B cell (primary cell): ENCODE results near the gene RFWD3.

Source experiments
- EZH2 ChIP-seq: IDR thresholded peaks from 2 replicates; pipeline ENCODE4 v1.6.1; 2012; ENCODE audit warnings: borderline replicate concordance, low read depth, mild to moderate bottlenecking, moderate library complexity, low read length; ENCODE audit not compliant: insufficient read depth, poor library complexity, severe bottlenecking
- TF ChIP-seq, protein P1 (sequence below): fragments of 200-600 bp; IDR thresholded peaks from one replicate; pipeline ENCODE4 v1.8.0; 2022; ENCODE audit warnings: antibody characterized with exemption, mild to moderate bottlenecking

DNA sequence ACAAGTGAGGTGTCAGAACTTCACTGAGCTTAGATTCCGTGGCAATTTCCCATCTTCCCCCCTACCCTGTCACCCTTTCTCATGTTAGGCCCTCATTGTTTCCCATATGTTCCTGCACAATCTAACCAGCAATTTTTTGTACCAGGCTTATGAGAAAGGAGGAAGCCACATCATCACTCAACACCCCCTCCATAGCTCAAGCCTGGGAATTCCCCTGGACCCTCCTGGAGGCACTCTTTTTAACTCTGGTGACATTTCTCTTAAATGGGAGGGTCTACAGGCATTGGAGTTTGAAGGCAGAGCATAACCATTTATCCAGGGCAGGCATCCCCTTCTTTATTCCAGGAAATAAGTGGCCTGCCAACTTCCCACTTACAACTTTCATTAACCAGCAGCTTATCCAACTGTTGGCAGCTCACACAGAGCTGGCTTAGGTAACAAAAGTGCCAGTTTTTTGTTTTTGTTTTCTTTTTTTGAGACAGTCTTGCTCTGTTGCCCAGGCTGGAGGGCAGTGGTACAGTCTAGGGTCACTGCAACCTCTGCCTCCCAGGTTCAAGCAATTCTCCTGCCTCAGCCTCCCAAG lies 49.4 kb downstream of the RFWD3 start:
- TF ChIP-seq, protein P1, sequence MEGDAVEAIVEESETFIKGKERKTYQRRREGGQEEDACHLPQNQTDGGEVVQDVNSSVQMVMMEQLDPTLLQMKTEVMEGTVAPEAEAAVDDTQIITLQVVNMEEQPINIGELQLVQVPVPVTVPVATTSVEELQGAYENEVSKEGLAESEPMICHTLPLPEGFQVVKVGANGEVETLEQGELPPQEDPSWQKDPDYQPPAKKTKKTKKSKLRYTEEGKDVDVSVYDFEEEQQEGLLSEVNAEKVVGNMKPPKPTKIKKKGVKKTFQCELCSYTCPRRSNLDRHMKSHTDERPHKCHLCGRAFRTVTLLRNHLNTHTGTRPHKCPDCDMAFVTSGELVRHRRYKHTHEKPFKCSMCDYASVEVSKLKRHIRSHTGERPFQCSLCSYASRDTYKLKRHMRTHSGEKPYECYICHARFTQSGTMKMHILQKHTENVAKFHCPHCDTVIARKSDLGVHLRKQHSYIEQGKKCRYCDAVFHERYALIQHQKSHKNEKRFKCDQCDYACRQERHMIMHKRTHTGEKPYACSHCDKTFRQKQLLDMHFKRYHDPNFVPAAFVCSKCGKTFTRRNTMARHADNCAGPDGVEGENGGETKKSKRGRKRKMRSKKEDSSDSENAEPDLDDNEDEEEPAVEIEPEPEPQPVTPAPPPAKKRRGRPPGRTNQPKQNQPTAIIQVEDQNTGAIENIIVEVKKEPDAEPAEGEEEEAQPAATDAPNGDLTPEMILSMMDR: no peak
- TF ChIP-seq EZH2: no peak
